Esophagus squamous epithelium (tissue), 4 donors: Measurements from ENCODE around the gene FUT7.
A peak's percentile ranks its signal among the peaks of the same experiment; 100 is the strongest.

ENCODE experiments used
- CTCF ChIP-seq, 6 experiments: fragments of 450-650 bp in 4 of 6; fragments of 200-600 bp in 2 of 6; sonication (generic) in 2 of 6; IDR thresholded peaks; one replicate each; pipeline ENCODE4 v1.5.1; 2016 to 2019; ENCODE audit warnings: antibody characterized with exemption in 6 of 6, mild to moderate bottlenecking in 4 of 6, moderate library complexity in 4 of 6
- POLR2A ChIP-seq, 4 donors: fragments of 450-650 bp; IDR thresholded peaks; one replicate each; pipeline ENCODE4 v1.6.1; 2017; ENCODE audit warnings: antibody characterized with exemption in 4 of 4, mild to moderate bottlenecking in 4 of 4, moderate library complexity in 3 of 4

GRCh38 chr9:137034709-137035506, 3.0 kb upstream of the FUT7 start:
- TF ChIP-seq POLR2A (IDR thresholded peaks at IDR 0.05) (no peak), CTCF (IDR thresholded peaks at IDR 0.05) (peak; percentile 84 to 93 (median 91))
